SK-N-SH treated with all-trans-retinoic acid at 6 μM for 48 hours (cell line): ENCODE data around the gene TNIP1.

Source experiments
- BACH2 ChIP-seq: fragments of 250-450 bp; sonication (Bioruptor Pico); IDR thresholded peaks from 2 replicates; pipeline ENCODE4 v1.9.0; 2021; ENCODE audit warnings: mild to moderate bottlenecking, borderline replicate concordance
- CREB5 ChIP-seq: fragments of 250-450 bp; sonication (Bioruptor Pico); IDR thresholded peaks from 2 replicates; pipeline ENCODE4 v1.5.1; 2020; ENCODE audit warnings: low read depth, mild to moderate bottlenecking, moderate library complexity
- CSDC2 ChIP-seq: fragments of 250-450 bp; sonication (Bioruptor Pico); IDR thresholded peaks from 2 replicates; pipeline ENCODE4 v1.5.0; 2020; ENCODE audit warnings: mild to moderate bottlenecking, moderate library complexity
- GLIS3 ChIP-seq: fragments of 250-450 bp; sonication (Bioruptor Pico); IDR thresholded peaks from 2 replicates; pipeline ENCODE4 v1.5.0; 2020; ENCODE audit warnings: mild to moderate bottlenecking, moderate library complexity
- OSR1 ChIP-seq: fragments of 250-450 bp; sonication (Bioruptor Pico); IDR thresholded peaks from 2 replicates; pipeline ENCODE4 v1.8.0; 2022; ENCODE audit warnings: moderate library complexity, mild to moderate bottlenecking, inconsistent platforms
- PATZ1 ChIP-seq: fragments of 250-450 bp; sonication (Bioruptor Pico); IDR thresholded peaks from 2 replicates; pipeline ENCODE4 v1.8.0; 2020; ENCODE audit warnings: mild to moderate bottlenecking, moderate library complexity, borderline replicate concordance
- RARB ChIP-seq: fragments of 250-450 bp; sonication (Bioruptor Pico); IDR thresholded peaks from 2 replicates; pipeline ENCODE4 v1.8.0; 2021; ENCODE audit warnings: mild to moderate bottlenecking, moderate library complexity
- TCF4 ChIP-seq: fragments of 250-450 bp; sonication (Bioruptor Pico); IDR thresholded peaks from 2 replicates; pipeline ENCODE4 v1.8.0; 2021; ENCODE audit warnings: mild to moderate bottlenecking, moderate library complexity, borderline replicate concordance
- TOX ChIP-seq: fragments of 250-450 bp; sonication (Bioruptor Pico); IDR thresholded peaks from 2 replicates; pipeline ENCODE4 v1.8.0; 2021; ENCODE audit warnings: mild to moderate bottlenecking, moderate library complexity, borderline replicate concordance
- ZFP3 ChIP-seq: fragments of 250-450 bp; sonication (Bioruptor Pico); IDR thresholded peaks from 2 replicates; pipeline ENCODE4 v1.5.0; 2020; ENCODE audit warnings: mild to moderate bottlenecking, moderate library complexity
- ZFP30 ChIP-seq: fragments of 450-650 bp; formaldehyde crosslinking; IDR thresholded peaks from 2 replicates; pipeline ENCODE4 v1.5.0; 2022; ENCODE audit warnings: mild to moderate bottlenecking, moderate library complexity
- ZNF70 ChIP-seq: fragments of 450-650 bp; formaldehyde crosslinking; IDR thresholded peaks from 2 replicates; pipeline ENCODE4 v1.5.0; 2020; ENCODE audit warnings: mild to moderate bottlenecking, moderate library complexity
- TF ChIP-seq, protein P1 (sequence below): fragments of 250-450 bp; sonication (Bioruptor Pico); IDR thresholded peaks from 2 replicates; pipeline ENCODE4 v1.8.0; 2021; ENCODE audit warnings: low read depth, mild to moderate bottlenecking, moderate library complexity, borderline replicate concordance

DNA sequence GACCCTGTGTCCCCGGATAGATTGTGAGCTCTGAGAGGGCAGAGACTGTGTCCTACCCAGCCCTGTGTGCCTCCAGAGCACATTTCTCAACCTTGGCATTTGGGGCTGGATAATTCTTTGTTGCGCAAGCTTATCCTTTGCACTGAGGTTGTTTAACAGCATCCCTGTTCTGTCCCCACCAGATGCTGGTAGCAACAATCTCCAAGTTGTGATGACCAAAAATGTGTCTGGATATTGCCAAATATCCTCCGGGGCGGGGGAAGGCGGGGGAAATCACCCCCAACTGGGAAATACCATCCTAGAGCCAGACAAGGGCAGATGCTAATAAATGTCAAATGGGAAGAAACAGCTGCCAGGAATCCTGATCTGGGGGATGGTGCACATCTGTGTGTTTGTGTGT, 24.0 kb upstream of the TNIP1 start:
- TF ChIP-seq, protein P1, sequence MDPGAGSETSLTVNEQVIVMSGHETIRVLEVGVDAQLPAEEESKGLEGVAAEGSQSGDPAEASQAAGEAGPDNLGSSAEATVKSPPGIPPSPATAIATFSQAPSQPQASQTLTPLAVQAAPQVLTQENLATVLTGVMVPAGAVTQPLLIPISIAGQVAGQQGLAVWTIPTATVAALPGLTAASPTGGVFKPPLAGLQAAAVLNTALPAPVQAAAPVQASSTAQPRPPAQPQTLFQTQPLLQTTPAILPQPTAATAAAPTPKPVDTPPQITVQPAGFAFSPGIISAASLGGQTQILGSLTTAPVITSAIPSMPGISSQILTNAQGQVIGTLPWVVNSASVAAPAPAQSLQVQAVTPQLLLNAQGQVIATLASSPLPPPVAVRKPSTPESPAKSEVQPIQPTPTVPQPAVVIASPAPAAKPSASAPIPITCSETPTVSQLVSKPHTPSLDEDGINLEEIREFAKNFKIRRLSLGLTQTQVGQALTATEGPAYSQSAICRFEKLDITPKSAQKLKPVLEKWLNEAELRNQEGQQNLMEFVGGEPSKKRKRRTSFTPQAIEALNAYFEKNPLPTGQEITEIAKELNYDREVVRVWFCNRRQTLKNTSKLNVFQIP (CRISPR knock-in tag): no peak
- no peak for TF ChIP-seq ZFP30 (CRISPR knock-in tag)
- TF ChIP-seq OSR1 (CRISPR knock-in tag): no peak
- TF ChIP-seq CSDC2 (CRISPR knock-in tag): no peak
- TF ChIP-seq BACH2 (CRISPR knock-in tag): no peak
- TF ChIP-seq ZNF70 (CRISPR knock-in tag): no peak
- TF ChIP-seq GLIS3 (CRISPR knock-in tag): no peak
- no peak for TF ChIP-seq PATZ1 (CRISPR knock-in tag)
- TF ChIP-seq RARB: no peak
- TF ChIP-seq ZFP3 (CRISPR knock-in tag): no peak
- no peak for TF ChIP-seq TOX (CRISPR knock-in tag)
- TF ChIP-seq TCF4 (CRISPR knock-in tag): no peak
- TF ChIP-seq CREB5 (CRISPR knock-in tag): no peak
